Neural progenitor cell (in vitro differentiated cells): Measurements from ENCODE around the gene GGT5.

Experiments
- CTCF ChIP-seq: fragments of 200-600 bp; sonication (generic); IDR thresholded peaks from 2 replicates; pipeline ENCODE4 v1.5.1; 2017; ENCODE audit warnings: antibody characterized with exemption, mild to moderate bottlenecking
- EZH2phosphoT487 ChIP-seq: fragments of 200-600 bp; sonication (generic); IDR thresholded peaks from 2 replicates; pipeline ENCODE4 v1.6.1; 2017; ENCODE audit warnings: antibody characterized with exemption

GRCh38 chr22:24233816-24234215 is 11.1 kb downstream of the GGT5 start:
- no peak for TF ChIP-seq CTCF
- TF ChIP-seq EZH2phosphoT487, result no peak
